ENCODE measurements around the gene SLC13A4. TPM values are rescaled to one million over a fixed set of nuclear protein-coding genes. Genes with fewer than 3 reads are reported as not detected.

SLC13A4 gene
- total RNA-seq, 1 donor from 2014 or later = 5.2 TPM

DNA sequence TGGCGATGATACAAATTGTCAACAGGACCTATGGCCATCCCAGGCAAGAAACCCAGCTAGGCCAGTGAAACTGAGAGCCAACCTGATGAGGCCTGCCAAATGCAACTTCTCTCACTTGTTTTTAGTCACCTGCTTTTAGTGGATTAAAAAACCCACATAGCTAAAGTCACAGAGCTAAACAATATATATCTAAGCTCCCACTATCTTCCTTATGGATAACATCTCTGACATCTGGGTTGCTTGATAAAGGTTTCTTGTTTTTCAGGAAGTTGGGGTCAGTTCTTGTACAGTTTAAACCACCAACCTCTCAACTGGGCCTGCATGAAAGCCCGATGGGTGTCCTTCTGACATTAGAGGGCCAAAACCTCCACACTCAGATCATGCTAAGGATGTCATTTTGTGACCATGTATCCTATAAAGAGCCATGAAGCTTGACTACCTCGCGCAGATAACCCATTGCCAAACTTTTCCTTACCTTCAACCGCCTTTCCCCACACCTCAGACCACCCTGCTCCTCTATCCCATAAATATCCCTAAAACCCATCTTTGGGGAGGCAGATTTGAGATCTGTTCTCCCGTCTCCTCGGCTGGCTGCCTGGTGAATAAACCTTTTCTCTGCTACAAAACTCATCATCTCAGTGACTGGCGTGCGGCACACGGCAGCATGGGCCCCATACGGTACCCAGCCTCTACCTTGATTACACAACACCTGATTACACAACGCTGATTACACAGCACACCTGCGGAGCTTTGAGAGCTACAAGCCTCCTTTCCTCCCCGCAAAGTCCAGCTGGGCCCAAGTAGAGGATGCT is 66.5 kb downstream of the SLC13A4 start:
- peak overlapping the region; percentile 95 for H3K27ac Mint-ChIP-seq
- TF ChIP-seq, protein P1, sequence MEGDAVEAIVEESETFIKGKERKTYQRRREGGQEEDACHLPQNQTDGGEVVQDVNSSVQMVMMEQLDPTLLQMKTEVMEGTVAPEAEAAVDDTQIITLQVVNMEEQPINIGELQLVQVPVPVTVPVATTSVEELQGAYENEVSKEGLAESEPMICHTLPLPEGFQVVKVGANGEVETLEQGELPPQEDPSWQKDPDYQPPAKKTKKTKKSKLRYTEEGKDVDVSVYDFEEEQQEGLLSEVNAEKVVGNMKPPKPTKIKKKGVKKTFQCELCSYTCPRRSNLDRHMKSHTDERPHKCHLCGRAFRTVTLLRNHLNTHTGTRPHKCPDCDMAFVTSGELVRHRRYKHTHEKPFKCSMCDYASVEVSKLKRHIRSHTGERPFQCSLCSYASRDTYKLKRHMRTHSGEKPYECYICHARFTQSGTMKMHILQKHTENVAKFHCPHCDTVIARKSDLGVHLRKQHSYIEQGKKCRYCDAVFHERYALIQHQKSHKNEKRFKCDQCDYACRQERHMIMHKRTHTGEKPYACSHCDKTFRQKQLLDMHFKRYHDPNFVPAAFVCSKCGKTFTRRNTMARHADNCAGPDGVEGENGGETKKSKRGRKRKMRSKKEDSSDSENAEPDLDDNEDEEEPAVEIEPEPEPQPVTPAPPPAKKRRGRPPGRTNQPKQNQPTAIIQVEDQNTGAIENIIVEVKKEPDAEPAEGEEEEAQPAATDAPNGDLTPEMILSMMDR (conservative IDR thresholded peaks at IDR 0.05) = no peak
- H3K4me3 Mint-ChIP-seq = peak overlapping the region; percentile 97
- no peaks in the 10 kb centered on the region for H3K9me3 Mint-ChIP-seq
- DNase-seq (ENCODE audit: extremely low spot score, unreplicated experiment) = no peak
- peaks cover 5% of the 10 kb centered on the region for H3K36me3 Mint-ChIP-seq
- no peaks in the 10 kb centered on the region for H3K27me3 Mint-ChIP-seq
- peaks cover 31% of the 10 kb centered on the region for H3K4me1 Mint-ChIP-seq (ENCODE audit: unreplicated experiment)

DNA sequence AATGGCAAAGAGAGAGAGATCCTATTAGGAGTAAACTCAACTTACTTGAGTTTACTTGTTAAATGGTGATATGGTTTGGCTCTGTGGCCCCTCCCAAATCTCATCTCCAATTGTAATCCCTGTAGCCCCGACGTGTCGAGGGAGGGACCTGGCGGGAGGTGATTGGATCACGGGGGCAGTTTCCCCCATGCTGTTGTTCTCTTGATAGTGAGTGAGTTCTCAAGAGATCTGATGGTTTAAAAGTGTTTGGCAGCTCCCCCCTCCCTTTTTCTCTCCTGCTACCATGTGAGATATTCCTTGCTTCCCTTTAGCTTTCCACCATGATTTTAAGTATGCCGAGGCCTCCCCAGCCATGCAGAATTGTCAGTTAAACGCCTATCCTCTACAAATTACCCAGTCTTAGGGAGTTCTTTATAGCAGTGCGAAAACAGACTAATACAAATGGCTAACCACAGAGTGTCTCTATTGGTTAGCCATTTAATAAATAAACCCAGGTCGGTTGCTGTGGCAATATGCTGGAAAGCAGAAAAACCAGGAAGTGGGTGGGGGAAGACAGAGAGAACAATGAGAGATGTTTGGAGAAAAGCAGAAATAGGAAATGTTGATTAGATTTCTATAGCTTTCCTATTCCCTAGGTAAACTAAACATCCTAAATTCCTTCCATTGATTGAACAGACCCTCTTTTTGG is 68.7 kb downstream of the SLC13A4 start:
- Mint-ChIP-seq H3K9me3 (no peaks in the 10 kb centered on the region), H3K27ac (no peak overlapping the region), H3K4me1 (ENCODE audit: unreplicated experiment) (peaks cover 13% of the 10 kb centered on the region), H3K36me3 (no peaks in the 10 kb centered on the region), H3K4me3 (no peak overlapping the region), H3K27me3 (no peaks in the 10 kb centered on the region)
- DNase-seq (ENCODE audit: extremely low spot score, unreplicated experiment) = no peak
- TF ChIP-seq, protein P1 (conservative IDR thresholded peaks at IDR 0.05) = no peak

DNA sequence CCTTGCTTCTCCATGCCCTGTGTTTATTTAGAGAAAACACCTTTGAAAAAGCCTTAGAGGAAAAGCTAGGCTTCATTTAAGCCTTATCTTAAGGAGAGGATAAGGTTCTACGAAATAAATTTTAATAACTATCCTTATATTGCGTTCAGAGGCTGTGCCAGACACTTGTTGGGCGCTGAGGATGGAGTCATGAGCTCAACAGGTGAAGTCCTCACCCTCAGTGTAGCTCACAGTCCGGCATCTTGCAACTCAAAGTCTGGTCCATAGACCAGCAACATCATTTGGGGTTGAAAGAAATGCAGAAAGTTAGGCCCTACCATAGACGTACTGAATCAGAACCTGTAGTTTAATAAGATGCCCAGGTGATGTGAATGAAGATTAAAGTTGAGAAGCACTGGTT is 69.4 kb downstream of the SLC13A4 start:
- H3K27me3 Mint-ChIP-seq = no peaks in the 10 kb centered on the region
- no peak overlapping the region for H3K4me3 Mint-ChIP-seq
- H3K4me1 Mint-ChIP-seq (ENCODE audit: unreplicated experiment) = peaks cover 13% of the 10 kb centered on the region
- TF ChIP-seq, protein P1 (conservative IDR thresholded peaks at IDR 0.05) = no peak
- DNase-seq (ENCODE audit: extremely low spot score, unreplicated experiment) = no peak
- H3K36me3 Mint-ChIP-seq = no peaks in the 10 kb centered on the region
- H3K9me3 Mint-ChIP-seq = no peaks in the 10 kb centered on the region
- no peak overlapping the region for H3K27ac Mint-ChIP-seq

DNA sequence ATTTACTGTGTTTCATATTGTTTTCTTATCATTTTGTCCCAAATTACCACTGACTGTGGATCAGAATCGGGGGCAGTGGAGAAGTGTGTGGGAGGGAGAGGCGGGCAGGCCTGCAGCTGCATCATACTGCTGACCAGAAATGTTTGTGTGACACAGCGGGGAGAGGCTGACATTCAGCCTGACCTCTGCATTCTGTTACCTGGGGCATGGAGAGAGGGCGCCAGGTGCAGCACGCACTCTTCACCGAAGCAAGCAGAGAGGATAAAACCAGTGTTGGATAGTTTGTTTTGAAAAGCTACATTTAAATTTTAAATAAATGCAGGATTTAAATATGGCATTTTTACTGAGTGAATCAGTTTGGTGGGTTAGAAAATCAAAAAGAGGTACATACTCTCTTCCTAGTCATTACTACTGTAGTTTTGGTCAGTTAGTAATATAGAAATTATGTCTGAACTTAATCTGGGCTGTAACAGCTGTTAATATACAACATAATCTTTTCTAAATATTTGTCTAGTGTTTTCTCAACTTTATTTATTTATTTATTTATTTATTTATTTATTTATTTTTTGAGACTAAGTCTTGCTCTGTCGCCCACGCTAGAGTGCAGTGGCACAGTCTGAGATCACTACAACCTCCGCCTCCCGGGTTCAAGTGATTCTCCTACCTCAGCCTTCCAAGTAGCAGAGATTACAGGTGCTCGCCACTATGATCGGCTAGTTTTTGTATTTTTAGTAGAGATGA is 74.5 kb downstream of the SLC13A4 start:
- peaks cover 5% of the 10 kb centered on the region for H3K36me3 Mint-ChIP-seq
- no peak overlapping the region for H3K4me3 Mint-ChIP-seq
- DNase-seq (ENCODE audit: extremely low spot score, unreplicated experiment) = no peak
- H3K27ac Mint-ChIP-seq = peak overlapping the region; percentile 82
- TF ChIP-seq, protein P1 (conservative IDR thresholded peaks at IDR 0.05) = no peak
- no peaks in the 10 kb centered on the region for H3K27me3 Mint-ChIP-seq
- peaks cover 11% of the 10 kb centered on the region for H3K4me1 Mint-ChIP-seq (ENCODE audit: unreplicated experiment)
- H3K9me3 Mint-ChIP-seq = no peaks in the 10 kb centered on the region

DNA sequence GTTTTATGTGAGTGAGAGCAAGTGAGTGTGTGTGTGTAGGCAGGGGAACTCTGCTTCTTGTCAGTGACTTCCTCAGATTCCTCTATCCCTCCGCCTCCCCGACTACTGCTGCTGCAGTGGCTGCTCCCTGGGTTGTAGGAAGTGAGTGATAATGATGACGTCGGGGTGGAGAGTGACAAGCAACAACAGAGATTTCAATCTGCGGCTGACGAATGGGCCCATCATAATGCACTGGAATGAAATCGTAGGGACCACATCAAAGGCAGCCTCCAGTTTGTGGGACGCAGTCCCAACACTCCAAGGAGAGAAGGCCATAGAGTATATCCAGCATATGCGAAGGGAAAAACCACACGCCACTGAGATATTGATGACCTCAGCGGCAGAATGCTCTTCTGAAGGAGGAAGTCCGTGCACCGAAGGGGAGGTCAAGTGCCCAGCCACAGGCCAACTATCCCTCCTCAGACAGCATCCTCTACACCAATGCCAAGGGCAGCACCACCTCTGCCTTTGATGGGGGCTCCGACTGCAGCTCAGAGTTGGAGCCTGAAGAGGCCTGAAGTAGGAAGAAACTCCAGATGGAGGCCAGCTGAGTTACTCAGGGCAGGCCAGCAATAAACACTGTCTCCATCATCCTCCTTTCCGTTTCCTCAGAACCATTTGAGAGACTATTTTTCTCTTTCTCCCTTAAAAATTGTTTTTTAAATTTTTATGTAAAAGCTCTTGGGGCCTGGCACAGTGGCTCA is 77.0 kb downstream of the SLC13A4 start:
- Mint-ChIP-seq H3K4me1 (ENCODE audit: unreplicated experiment) (peaks cover 11% of the 10 kb centered on the region), H3K27me3 (no peaks in the 10 kb centered on the region), H3K27ac (peak overlapping the region; percentile 5), H3K9me3 (no peaks in the 10 kb centered on the region), H3K36me3 (peaks cover 11% of the 10 kb centered on the region), H3K4me3 (no peak overlapping the region)
- DNase-seq (ENCODE audit: extremely low spot score, unreplicated experiment) = no peak
- TF ChIP-seq, protein P1 (conservative IDR thresholded peaks at IDR 0.05) = no peak
